GM23338 (cell line): ENCODE data around the gene C8G. TPM values are rescaled to one million over a fixed set of nuclear protein-coding genes. Genes with fewer than 3 reads are reported as not detected.

ENCODE experiments used
- ATAC-seq: fragments of 200-7000 bp; cut with Tn5 transposase; 3 replicates; pipeline ENCODE4 v1.9.1; 2020
- DNase-seq: peaks from one replicate; pipeline ENCODE4 v3.0.0-alpha.2; 2015; ENCODE audit warnings: low spot score
- H2AFZ ChIP-seq: fragments of 200-600 bp; sonication (generic); 2 replicates; pipeline ENCODE4 v1.8.0; 2016; ENCODE audit warnings: antibody characterized with exemption, mild to moderate bottlenecking, moderate library complexity
- H3F3A ChIP-seq: fragments of 200-600 bp; sonication (generic); replicated peaks from 2 replicates; pipeline ENCODE4 v1.8.0; 2017; ENCODE audit warnings: antibody characterized with exemption, mixed run types, low read depth
- H3K27ac ChIP-seq: fragments of 200-600 bp; sonication (generic); 2 replicates; pipeline ENCODE4 v1.6.1; 2016; ENCODE audit warnings: low read depth
- H3K27me3 ChIP-seq: fragments of 200-600 bp; sonication (generic); 2 replicates; pipeline ENCODE4 v1.8.0; 2016; ENCODE audit warnings: mild to moderate bottlenecking, mixed run types, moderate library complexity; ENCODE audit not compliant: insufficient read depth
- H3K36me3 ChIP-seq: fragments of 200-600 bp; sonication (generic); 2 replicates; pipeline ENCODE4 v1.8.0; 2016; ENCODE audit warnings: mild to moderate bottlenecking; ENCODE audit not compliant: insufficient read depth
- H3K4me1 ChIP-seq: fragments of 200-600 bp; sonication (generic); 2 replicates; pipeline ENCODE4 v1.8.0; 2016; ENCODE audit warnings: mild to moderate bottlenecking, moderate library complexity; ENCODE audit not compliant: insufficient read depth
- H3K4me2 ChIP-seq: fragments of 200-600 bp; sonication (generic); 2 replicates; pipeline ENCODE4 v1.7.1; 2017; ENCODE audit warnings: mixed run types
- H3K4me3 ChIP-seq: fragments of 200-600 bp; sonication (generic); 2 replicates; pipeline ENCODE4 v1.6.1; 2016; ENCODE audit warnings: mixed run types
- H3K79me2 ChIP-seq: fragments of 200-600 bp; sonication (generic); replicated peaks from 2 replicates; pipeline ENCODE4 v1.8.0; 2017; ENCODE audit warnings: mild to moderate bottlenecking; ENCODE audit not compliant: insufficient read depth
- H3K9me2 ChIP-seq: fragments of 200-600 bp; sonication (generic); 2 replicates; pipeline ENCODE4 v1.8.0; 2017; ENCODE audit not compliant: insufficient read depth
- H4K20me1 ChIP-seq: fragments of 200-600 bp; sonication (generic); replicated peaks from 2 replicates; pipeline ENCODE4 v1.8.0; 2017; ENCODE audit warnings: mild to moderate bottlenecking; ENCODE audit not compliant: insufficient read depth
- H3K27ac Mint-ChIP-seq: 2 replicates; pipeline ENCODE4 v1.8.0; 2020; ENCODE audit warnings: inconsistent platforms, mild to moderate bottlenecking, moderate library complexity, mixed read lengths
- H3K27me3 Mint-ChIP-seq: 3 replicates; pipeline ENCODE4 v1.8.0; 2022; ENCODE audit warnings: low read depth, mild to moderate bottlenecking, moderate library complexity, mixed read lengths, inconsistent platforms; ENCODE audit not compliant: insufficient read depth, poor library complexity
- H3K36me3 Mint-ChIP-seq: 3 replicates; pipeline ENCODE4 v1.8.0; 2021; ENCODE audit warnings: low read depth, mild to moderate bottlenecking, inconsistent platforms, moderate library complexity, mixed read lengths
- H3K4me1 Mint-ChIP-seq: 3 replicates; pipeline ENCODE4 v1.8.0; 2020; ENCODE audit warnings: mild to moderate bottlenecking, inconsistent platforms, mixed read lengths
- H3K4me3 Mint-ChIP-seq: 3 replicates; pipeline ENCODE4 v1.8.0; 2021; ENCODE audit warnings: moderate library complexity, mild to moderate bottlenecking, inconsistent platforms, mixed read lengths
- H3K9me3 Mint-ChIP-seq: 3 replicates; pipeline ENCODE4 v1.8.0; 2020; ENCODE audit warnings: moderate library complexity, mild to moderate bottlenecking, inconsistent platforms, mixed read lengths
- CTCF ChIP-seq, 2 experiments: fragments of 200-600 bp in 1 of 2; sonication (generic) in 1 of 2; conservative IDR thresholded peaks; 2 replicates each; pipeline versions ENCODE4 v1.5.1 to v1.6.1; 2016 to 2017; ENCODE audit warnings: antibody characterized with exemption in 2 of 2, low read depth in 2 of 2, mild to moderate bottlenecking in 2 of 2, moderate library complexity in 1 of 2
- ETS1 ChIP-seq: IDR thresholded peaks from 2 replicates; pipeline ENCODE4 v1.6.1; 2016; ENCODE audit warnings: antibody characterized with exemption
- EZH2 ChIP-seq: fragments of 200-600 bp; sonication (generic); IDR thresholded peaks from one replicate; pipeline ENCODE4 v1.8.0; 2017; ENCODE audit warnings: antibody characterized with exemption, mild to moderate bottlenecking, low read depth; ENCODE audit not compliant: unreplicated experiment
- NANOG ChIP-seq: IDR thresholded peaks from 2 replicates; pipeline ENCODE4 v1.6.1; 2016; ENCODE audit warnings: antibody characterized with exemption, borderline replicate concordance
- STAT1 ChIP-seq: IDR thresholded peaks from one replicate; pipeline ENCODE4 v1.6.1; 2016; ENCODE audit warnings: antibody characterized with exemption; ENCODE audit not compliant: unreplicated experiment
- ZNF114 ChIP-seq: fragments of 250-450 bp; sonication (Bioruptor Pico); IDR thresholded peaks from 2 replicates; pipeline ENCODE4 v1.5.0; 2020; ENCODE audit warnings: mild to moderate bottlenecking, moderate library complexity
- ZNF331 ChIP-seq: fragments of 250-450 bp; sonication (Bioruptor Pico); IDR thresholded peaks from 2 replicates; pipeline ENCODE4 v1.5.0; 2020; ENCODE audit warnings: low read depth, mild to moderate bottlenecking, moderate library complexity
- polyA plus RNA-seq: library from polyadenylated mRNA; unstranded; fragments of >200 nt; fragmentation: Nextera tagmentation; extraction: Ambion mirVana; gene quantifications from 2 replicates; pipeline ENCODE4 v1.2.1, GENCODE V29; 2016
- total RNA-seq: library from RNA; depleted of rRNA; stranded (reverse); fragments of >200 nt; shearing (Covaris generic); gene quantifications from 2 replicates; pipeline ENCODE4 v1.2.3, GENCODE V29; 2014
- TF ChIP-seq, protein P1 (sequence below): IDR thresholded peaks from one replicate; pipeline ENCODE4 v1.6.1; 2018; ENCODE audit warnings: antibody characterized with exemption; ENCODE audit not compliant: unreplicated experiment

C8G gene
- total and polyA plus RNA-seq, 2 experiments from 2014 or later: not detected

DNA sequence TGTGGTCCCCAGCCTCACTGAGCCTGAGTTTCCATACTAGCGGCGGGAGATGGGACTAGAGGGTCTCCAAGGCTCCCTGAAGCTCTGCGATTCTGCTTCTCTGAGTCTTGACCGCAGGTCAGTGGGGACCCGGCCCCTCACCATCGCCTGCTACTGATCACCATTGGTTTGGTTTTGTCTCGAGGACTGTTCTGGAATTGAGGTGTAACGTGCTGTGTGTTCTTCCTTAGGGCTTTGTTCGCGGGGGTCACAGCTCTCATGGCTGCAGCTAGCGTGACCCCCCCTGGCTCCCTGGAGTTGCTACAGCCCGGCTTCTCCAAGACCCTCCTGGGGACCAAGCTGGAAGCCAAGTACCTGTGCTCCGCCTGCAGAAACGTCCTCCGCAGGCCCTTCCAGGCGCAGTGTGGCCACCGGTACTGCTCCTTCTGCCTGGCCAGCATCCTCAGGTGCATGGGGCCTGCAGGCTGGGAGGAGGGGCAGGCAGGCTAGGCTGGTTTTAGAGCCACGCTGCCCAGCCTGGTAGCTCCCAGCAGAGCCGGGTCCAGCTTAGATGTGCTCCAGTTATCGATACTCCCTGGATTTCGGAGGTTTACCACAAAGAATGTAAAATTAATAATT lies 46.5 kb upstream of the C8G start (continued):
- no peak for TF ChIP-seq CTCF (conservative IDR thresholded peaks at IDR 0.05; ENCODE audit: low read depth in 2 of 2)

DNA sequence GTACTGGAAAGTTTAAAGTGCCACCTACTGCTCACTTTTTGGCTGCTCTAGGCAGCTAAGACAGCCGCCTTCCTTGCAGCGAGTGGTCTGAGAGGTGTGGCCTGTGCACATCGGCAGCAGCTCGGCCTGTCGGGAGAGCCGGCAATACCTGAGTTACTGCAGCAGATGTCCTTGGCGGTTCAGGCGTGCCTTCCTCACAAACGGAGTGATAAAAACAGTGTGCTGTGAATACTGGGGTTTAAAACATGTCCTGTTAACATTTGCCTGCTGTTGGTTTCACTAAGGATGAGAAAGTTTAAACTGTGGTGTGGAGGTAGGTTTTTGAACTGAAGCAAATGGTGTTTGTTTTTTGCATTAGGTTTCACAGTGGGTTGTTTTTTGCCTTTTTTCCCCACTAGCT lies 45.8 kb upstream of the C8G start:
- Histone ChIP-seq H3K27me3 (no peaks in the 10 kb centered on the region), H3K4me2 (no peak overlapping the region), H4K20me1 (peaks cover 23% of the 10 kb centered on the region), H3F3A (0 out of 2 replicates have a peak, but pooled peaks cover 9% of the 10 kb centered on the region), H3K79me2 (peaks cover 36% of the 10 kb centered on the region), H3K4me3 (no peak overlapping the region), H3K9me2 (no peaks in the 10 kb centered on the region), H3K36me3 (peaks cover 21% of the 10 kb centered on the region), H2AFZ (no peak overlapping the region), H3K27ac (no peak overlapping the region), H3K4me1 (no peaks in the 10 kb centered on the region)
- Mint-ChIP-seq H3K27ac (no peak overlapping the region), H3K36me3 (peaks cover 50% of the 10 kb centered on the region), H3K9me3 (no peaks in the 10 kb centered on the region), H3K4me1 (peaks cover 2% of the 10 kb centered on the region; the same call in 1 of the 3 replicates), H3K4me3 (no peak overlapping the region), H3K27me3 (peaks cover 4% of the 10 kb centered on the region)
- ATAC-seq (no peak), DNase-seq (no peak)
- TF ChIP-seq CTCF (conservative IDR thresholded peaks at IDR 0.05; ENCODE audit: low read depth in 2 of 2): no peak
- TF ChIP-seq ZNF114 (CRISPR knock-in tag): no peak
- no peak for TF ChIP-seq STAT1
- no peak for TF ChIP-seq EZH2
- no peak for TF ChIP-seq ZNF331 (CRISPR knock-in tag)
- TF ChIP-seq ETS1: no peak
- TF ChIP-seq, protein P1, sequence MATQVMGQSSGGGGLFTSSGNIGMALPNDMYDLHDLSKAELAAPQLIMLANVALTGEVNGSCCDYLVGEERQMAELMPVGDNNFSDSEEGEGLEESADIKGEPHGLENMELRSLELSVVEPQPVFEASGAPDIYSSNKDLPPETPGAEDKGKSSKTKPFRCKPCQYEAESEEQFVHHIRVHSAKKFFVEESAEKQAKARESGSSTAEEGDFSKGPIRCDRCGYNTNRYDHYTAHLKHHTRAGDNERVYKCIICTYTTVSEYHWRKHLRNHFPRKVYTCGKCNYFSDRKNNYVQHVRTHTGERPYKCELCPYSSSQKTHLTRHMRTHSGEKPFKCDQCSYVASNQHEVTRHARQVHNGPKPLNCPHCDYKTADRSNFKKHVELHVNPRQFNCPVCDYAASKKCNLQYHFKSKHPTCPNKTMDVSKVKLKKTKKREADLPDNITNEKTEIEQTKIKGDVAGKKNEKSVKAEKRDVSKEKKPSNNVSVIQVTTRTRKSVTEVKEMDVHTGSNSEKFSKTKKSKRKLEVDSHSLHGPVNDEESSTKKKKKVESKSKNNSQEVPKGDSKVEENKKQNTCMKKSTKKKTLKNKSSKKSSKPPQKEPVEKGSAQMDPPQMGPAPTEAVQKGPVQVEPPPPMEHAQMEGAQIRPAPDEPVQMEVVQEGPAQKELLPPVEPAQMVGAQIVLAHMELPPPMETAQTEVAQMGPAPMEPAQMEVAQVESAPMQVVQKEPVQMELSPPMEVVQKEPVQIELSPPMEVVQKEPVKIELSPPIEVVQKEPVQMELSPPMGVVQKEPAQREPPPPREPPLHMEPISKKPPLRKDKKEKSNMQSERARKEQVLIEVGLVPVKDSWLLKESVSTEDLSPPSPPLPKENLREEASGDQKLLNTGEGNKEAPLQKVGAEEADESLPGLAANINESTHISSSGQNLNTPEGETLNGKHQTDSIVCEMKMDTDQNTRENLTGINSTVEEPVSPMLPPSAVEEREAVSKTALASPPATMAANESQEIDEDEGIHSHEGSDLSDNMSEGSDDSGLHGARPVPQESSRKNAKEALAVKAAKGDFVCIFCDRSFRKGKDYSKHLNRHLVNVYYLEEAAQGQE: no peak
- no peak for TF ChIP-seq NANOG
